ENCODE measurements around the gene PCDHGA7.
"Not testable (repeated sequence)": the region's sequence is repeated elsewhere in the genome, so short reads cannot be mapped to it uniquely, and the experiment has no call there.

PCDHGA7 gene

DNA sequence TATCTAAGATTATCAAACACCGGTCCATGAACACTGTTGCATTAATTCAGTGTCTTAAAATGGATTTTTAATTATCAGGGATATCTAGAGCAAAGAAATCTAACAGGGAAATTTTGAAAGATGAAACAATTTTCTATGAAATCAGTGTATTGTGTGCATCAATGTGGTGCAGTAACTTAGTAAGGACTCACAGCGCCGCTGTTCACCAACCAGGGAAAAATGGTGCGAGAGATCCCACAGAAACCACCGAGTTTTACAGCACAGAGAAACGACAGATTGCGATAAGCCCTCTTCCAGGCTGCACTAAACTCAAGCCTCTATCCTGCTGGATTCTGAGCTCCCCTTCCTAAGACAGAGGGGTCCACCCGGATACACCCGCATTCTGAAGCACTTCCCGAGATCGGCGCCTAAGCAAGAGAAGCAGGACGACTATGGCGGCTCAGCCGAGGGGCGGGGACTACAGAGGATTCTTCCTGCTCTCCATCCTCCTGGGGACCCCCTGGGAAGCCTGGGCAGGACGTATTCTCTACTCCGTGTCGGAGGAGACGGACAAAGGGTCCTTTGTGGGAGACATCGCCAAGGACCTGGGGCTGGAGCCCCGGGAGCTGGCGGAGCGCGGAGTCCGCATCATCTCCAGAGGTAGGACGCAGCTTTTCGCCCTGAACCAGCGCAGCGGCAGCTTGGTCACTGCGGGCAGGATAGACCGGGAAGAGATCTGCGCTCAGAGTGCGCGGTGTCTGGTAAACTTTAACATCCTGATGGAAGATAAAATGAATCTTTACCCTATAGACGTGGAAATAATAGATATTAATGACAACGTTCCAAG is at the start of gene PCDHGA7:
TSS of gene PCDHGA7 (plus strand) at position 274 of the 826 bp plus-strand sequence. CDS start at position 432, 158 bp downstream.
- DNase-seq (ENCODE audit: low spot score), result peak; percentile 70

DNA sequence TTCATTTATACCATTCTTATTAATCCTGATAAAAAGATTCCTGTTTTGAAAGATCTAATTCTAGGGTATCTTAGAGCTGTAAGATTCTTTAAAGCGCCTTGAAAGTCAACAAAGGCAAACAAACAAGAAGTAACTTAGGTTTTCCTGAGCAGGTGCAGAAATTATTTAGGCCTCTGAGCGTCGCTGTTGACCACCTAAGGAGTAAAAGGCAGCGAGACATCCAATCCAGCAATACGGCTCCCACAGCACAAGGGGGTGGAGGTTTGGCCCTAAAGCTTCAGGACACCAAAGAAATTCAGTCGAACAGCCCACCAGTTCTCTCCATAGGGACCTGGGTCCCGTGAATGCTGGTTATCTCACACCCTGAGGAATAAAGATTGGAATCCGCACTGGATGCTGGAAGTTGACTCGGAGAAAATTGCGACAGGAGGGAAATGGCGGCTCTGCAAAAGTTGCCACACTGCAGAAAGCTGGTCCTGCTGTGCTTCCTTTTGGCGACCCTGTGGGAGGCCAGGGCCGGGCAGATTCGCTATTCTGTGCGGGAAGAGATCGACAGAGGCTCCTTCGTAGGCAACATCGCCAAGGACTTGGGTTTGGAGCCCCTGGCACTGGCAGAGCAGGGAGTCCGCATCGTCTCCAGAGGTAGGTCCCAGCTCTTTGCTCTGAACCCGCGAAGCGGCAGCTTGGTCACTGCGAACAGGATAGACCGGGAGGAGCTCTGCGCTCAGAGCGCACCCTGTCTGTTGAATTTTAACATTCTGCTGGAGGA is 43.8 kb upstream of the PCDHGA7 start, which contains the start of gene PCDHGA2:
TSS of gene PCDHGA2 (plus strand) at position 223 of the 769 bp plus-strand sequence.
- DNase-seq (ENCODE audit: low spot score), result peak; percentile 71

DNA sequence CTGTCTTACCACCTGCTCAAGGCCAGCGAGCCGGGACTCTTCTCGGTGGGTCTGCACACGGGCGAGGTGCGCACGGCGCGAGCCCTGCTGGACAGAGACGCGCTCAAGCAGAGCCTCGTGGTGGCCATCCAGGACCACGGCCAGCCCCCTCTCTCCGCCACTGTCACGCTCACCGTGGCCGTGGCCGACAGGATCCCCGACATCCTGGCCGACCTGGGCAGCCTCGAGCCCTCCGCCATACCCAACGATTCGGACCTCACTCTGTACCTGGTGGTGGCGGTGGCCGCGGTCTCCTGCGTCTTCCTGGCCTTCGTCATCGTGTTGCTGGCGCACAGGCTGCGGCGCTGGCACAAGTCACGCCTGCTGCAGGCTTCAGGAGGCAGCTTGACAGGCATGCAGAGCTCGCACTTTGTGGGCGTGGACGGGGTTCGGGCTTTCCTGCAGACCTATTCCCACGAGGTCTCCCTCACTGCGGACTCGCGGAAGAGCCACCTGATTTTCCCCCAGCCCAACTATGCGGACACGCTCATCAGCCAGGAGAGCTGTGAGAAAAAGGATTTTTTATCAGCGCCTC is 41.7 kb upstream of the PCDHGA7 start:
- not testable (repeated sequence) for DNase-seq (ENCODE audit: low spot score)

DNA sequence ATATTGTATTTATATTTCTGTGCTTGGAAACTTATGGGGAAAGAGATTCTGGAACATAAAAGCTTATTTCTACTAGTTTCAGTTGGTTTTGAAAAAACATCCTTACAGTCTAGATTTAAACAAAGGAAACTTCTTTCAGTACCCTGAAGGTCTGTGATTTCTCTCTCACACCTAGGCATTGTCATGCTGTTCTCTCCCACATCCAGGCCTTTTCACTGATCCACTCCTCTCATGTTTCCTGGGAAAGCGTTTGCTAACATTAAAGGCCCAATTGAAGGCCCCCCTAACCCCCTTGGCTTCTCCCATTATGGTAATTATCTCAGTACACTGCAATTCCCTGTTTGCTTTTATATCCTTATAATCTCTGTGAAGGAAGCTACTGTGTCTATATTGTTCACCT is 39.8 kb upstream of the PCDHGA7 start:
- DNase-seq (ENCODE audit: low spot score), result no peak

DNA sequence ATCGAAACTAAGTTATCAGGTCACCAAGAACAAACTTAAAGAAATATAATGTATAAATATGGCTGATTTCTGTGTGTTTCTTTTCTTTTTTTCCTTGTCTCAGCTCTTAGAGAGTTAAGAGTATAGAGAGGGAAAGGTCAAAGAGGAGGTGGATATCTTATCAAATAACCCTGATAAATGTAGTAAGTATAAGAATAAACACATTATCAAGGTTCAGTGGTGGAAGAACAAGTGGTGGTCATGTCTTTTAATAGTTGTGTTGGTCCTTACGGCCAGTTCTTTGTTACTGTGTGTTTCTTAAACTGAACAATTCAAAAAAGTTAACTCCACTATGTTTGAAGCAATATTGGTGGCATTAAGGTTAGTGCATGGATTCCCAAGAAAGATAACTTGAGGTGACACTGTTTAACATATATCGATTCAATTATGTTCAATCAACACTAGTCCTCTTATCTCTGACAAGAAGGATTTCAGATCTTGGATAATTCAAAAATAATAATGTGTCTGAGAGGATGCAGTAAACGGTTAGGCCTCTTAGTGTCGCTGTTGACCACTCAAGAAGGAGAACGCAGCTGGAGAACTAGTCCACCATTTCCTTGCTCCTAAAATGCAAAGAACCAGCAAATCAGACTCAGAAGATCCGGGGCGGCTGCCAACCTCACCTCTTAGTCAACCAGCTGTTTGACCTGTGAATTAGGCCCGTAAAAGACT is 39.1 kb upstream of the PCDHGA7 start, which contains the start of gene PCDHGA3:
TSS of gene PCDHGA3 (plus strand) at position 588 of the 711 bp plus-strand sequence. CDS start 205 bp downstream, outside the sequence.
- DNase-seq (ENCODE audit: low spot score), result no peak

DNA sequence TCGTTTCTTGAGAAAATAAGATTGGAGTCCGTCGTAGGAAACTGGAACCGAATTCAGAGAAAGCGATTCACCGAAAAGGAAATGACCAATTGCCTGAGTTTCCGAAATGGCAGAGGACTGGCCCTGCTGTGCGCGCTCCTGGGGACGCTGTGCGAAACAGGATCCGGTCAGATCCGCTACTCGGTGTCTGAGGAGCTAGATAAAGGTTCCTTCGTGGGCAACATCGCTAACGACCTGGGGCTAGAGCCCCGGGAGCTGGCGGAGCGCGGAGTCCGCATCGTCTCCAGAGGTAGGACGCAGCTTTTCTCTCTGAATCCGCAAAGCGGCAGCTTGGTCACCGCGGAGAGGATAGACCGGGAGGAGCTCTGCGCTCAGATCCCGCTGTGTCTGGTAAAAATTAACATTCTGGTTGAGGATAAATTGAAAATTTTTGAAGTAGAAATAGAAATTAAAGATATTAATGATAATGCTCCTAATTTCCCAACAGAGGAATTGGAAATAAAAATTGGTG is 38.5 kb upstream of the PCDHGA7 start:
- no peak for DNase-seq (ENCODE audit: low spot score)

DNA sequence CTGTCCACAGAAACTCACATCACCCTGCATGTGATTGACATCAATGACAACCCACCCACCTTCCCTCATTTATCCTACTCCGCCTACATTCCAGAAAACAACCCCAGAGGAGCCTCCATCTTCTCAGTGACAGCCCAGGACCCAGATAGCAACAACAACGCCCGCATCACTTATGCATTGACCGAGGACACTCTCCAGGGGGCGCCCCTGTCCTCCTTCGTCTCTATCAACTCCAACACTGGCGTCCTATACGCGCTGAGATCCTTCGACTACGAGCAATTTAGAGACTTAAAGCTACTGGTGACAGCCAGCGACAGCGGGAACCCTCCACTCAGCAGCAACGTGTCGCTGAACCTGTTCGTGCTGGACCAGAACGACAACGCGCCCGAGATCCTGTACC is 37.2 kb upstream of the PCDHGA7 start:
- no peak for DNase-seq (ENCODE audit: low spot score)

DNA sequence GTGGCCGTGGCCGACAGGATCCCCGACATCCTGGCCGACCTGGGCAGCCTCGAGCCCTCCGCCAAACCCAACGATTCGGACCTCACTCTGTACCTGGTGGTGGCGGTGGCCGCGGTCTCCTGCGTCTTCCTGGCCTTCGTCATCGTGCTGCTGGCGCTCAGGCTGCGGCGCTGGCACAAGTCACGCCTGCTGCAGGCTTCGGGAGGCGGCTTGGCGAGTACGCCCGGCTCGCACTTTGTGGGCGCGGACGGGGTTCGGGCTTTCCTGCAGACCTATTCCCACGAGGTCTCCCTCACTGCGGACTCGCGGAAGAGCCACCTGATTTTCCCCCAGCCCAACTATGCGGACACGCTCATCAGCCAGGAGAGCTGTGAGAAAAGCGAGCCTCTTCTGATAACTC is 36.5 kb upstream of the PCDHGA7 start:
- not testable (repeated sequence) for DNase-seq (ENCODE audit: low spot score)

DNA sequence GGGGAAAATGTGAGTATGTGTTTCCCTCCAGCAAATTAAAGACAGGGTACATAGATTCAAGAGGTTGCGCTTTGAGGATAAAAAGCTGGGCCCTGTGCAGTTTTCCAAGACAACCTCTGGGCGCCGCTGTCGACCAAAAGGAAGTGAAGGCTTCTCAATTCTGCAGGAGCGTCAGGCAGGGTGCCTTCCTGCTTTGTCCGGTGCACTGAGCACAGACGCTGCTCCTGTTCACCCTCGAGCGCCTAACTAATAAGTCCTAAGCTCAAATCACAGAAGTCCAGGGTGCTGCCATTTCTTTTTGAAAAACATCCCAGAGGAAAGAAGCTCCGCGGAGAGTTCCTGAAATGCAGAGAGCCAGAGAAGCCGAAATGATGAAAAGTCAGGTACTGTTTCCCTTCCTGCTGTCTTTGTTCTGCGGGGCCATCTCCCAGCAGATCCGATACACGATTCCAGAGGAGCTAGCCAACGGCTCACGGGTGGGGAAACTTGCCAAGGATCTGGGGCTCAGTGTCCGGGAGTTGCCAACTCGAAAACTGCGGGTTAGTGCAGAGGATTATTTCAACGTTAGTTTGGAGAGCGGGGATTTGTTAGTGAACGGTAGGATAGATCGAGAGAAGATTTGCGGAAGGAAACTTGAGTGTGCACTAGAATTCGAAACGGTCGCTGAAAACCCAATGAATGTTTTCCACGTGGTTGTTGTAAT is 32.5 kb upstream of the PCDHGA7 start, which contains the start of gene PCDHGB1:
TSS of gene PCDHGB1 (plus strand) at position 183 of the 703 bp plus-strand sequence. CDS start at position 345, 162 bp downstream.
- peak; percentile 87 for DNase-seq (ENCODE audit: low spot score)

DNA sequence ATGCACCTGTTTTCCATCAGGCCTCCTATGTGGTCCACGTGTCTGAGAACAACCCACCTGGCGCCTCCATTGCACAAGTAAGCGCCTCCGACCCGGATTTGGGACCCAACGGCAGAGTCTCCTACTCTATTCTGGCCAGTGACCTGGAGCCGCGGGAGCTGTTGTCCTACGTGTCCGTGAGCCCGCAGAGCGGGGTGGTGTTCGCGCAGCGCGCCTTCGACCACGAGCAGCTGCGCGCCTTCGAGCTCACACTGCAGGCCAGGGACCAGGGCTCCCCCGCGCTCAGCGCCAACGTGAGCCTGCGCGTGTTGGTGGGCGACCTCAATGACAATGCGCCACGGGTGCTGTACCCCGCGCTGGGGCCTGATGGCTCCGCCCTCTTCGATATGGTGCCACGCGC is 31.0 kb upstream of the PCDHGA7 start:
- no peak for DNase-seq (ENCODE audit: low spot score)

DNA sequence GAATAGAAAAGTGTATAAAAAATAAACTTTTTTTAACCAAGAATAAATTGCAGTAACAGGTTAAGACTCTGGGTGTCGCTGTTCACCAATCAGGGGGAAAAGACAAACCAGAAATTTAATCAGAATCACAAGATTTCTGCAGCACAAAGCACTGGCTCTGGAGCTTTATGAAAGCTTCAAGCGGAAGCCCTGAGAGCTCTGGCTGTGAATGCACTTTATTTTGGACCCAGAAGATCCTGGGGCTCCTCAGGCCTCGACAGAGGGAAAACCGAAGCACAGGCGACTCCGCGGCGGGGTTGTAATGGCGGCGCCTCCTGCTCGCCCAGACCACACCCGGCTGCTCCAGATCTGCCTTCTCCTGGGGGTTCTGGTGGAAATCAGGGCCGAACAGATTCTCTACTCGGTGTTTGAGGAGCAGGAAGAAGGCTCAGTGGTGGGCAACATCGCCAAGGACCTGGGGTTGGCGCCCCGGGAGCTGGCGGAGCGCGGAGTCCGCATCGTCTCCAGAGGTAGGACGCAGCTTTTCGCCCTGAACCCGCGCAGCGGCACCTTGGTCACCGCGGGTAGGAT is 27.6 kb upstream of the PCDHGA7 start, which contains the start of gene PCDHGA4:
TSS of gene PCDHGA4 (plus strand) at position 122 of the 570 bp plus-strand sequence. CDS start at position 209, 87 bp downstream.
- DNase-seq (ENCODE audit: low spot score), result no peak

DNA sequence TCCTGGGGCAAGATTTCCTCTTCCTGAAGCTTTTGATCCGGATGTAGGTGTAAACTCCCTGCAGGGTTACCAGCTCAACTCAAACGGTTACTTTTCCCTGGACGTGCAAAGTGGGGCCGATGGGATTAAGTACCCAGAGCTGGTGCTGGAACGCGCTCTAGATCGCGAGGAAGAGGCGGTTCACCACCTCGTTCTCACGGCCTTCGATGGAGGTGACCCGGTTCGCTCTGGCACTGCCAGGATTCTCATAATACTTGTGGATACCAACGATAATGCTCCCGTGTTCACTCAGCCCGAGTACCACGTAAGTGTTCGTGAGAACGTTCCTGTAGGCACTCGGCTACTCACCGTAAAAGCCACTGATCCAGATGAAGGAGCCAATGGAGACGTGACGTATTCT is 26.9 kb upstream of the PCDHGA7 start:
- no peak for DNase-seq (ENCODE audit: low spot score)

DNA sequence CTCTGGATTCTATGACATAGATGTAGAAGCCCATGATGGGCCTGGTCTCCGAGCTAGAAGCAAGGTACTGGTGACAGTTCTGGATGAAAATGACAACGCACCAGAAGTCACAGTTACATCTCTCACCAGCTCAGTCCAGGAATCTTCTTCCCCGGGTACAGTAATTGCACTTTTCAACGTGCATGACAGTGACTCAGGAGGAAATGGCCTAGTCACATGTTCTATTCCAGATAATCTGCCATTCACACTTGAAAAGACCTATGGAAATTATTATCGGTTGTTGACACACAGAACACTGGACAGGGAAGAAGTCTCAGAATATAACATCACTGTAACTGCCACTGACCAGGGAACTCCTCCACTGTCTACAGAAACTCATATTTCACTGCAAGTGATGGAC is 26.4 kb upstream of the PCDHGA7 start:
- DNase-seq (ENCODE audit: low spot score), result no peak

DNA sequence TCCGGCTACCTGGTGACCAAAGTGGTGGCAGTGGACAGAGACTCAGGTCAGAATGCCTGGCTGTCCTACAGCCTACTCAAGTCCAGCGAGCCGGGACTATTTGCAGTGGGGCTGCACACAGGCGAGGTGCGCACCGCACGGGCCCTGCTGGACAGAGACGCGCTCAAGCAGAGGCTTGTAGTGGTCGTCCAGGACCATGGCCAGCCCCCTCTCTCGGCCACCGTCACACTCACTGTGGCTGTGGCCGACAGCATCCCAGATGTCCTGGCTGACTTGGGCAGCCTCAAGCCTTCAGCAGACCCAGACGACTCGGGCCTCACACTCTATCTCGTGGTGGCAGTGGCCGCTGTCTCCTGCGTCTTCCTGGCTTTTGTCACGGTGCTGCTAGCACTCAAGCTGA is 25.6 kb upstream of the PCDHGA7 start:
- DNase-seq (ENCODE audit: low spot score), result no peak

DNA sequence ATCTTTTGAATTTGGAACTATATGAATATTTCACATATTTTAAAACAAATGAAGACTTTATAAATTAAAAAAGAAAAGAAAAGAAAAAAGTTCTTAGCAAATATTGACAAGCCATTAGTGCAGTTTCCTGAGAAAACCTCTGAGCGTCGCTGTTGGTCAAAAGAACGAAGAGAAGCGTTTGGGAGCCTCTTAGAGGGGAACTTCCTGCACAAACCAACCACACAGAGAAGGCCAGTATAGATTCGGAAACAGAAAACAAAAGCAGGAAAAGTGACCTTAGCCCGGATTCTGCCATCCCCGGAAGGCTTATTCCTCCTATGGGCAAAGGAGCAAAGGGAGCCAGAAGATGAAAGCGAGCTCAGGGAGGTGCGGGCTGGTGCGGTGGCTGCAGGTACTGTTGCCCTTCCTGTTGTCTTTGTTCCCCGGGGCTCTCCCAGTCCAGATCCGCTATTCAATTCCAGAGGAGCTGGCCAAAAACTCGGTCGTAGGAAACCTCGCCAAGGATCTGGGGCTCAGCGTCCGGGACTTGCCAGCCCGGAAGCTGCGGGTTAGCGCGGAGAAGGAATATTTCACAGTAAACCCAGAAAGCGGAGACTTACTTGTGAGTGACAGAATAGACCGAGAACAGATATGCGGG is 22.6 kb upstream of the PCDHGA7 start, which contains the start of gene PCDHGB2:
TSS of gene PCDHGB2 (plus strand) at position 205 of the 637 bp plus-strand sequence. CDS start at position 347, 142 bp downstream.
- peak; percentile 44 for DNase-seq (ENCODE audit: low spot score)

DNA sequence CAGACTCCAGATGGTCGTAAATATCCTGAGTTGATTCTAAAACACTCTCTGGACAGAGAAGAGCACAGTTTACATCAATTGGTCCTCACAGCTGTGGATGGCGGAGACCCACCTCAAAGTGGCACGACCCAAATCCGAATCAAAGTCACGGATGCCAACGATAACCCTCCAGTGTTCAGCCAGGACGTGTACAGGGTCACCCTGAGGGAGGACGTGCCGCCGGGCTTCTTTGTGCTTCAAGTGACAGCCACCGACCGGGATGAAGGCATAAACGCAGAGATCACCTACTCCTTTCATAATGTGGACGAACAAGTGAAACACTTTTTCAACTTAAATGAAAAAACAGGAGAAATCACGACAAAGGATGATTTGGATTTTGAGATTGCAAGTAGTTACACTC is 21.9 kb upstream of the PCDHGA7 start:
- no peak for DNase-seq (ENCODE audit: low spot score)

DNA sequence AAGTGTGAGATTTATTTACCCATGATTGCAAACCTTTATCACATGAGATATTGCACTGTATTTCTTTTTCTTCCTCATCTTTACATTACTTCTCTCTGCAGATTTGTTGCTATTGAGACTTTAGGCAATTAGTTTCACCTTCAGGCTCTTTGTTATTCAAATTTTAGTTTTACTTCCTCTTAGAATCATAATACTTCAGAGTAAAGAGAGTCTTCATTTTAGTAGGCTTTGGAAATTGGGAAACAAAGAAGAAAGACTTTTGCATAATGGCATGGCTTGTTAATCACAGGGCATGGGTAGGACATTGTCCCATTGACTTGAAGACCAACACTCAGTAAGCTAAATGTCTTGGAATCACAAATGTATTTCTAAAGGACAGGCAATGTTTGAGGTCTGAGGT is 19.8 kb upstream of the PCDHGA7 start:
- DNase-seq (ENCODE audit: low spot score), result no peak

DNA sequence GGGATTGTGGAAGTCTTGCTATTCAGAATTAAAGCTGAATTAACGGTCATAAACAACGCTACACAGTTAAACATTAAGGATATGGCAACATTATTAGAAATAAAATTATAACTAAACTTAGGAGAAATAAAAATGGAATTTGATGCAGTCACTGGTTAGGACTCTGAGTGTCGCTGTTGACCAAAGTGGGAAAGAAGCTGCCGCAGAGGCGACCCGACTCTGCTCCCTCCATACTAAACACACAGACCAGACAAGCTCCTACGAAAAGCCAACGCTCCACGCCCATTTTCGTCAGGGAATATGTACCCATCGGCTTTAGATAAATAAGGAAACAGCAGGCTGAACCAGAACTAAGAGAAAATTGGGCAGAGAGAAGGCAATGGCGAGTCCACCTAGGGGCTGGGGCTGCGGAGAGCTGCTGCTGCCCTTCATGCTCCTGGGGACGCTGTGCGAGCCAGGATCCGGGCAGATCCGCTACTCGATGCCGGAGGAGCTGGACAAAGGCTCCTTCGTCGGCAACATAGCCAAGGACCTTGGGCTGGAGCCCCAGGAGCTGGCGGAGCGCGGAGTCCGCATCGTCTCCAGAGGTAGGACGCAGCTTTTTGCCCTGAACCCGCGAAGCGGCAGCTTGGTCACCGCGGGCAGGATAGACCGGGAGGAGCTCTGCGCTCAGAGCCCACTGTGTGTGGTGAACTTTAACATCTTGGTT is 18.4 kb upstream of the PCDHGA7 start, which contains the start of gene PCDHGA5:
TSS of gene PCDHGA5 (plus strand) at position 211 of the 709 bp plus-strand sequence. CDS start at position 380, 169 bp downstream.
- DNase-seq (ENCODE audit: low spot score), result no peak
